NOMO-1 (cell line): Measurements from ENCODE around the gene SHB.

ENCODE experiments used
- DNase-seq, 2 experiments: peaks; one replicate each; lab custom pipeline; 2025; ENCODE audit not compliant: unreplicated experiment in 2 of 2; lab: John Stamatoyannopoulos, UW

Gene SHB

DNA sequence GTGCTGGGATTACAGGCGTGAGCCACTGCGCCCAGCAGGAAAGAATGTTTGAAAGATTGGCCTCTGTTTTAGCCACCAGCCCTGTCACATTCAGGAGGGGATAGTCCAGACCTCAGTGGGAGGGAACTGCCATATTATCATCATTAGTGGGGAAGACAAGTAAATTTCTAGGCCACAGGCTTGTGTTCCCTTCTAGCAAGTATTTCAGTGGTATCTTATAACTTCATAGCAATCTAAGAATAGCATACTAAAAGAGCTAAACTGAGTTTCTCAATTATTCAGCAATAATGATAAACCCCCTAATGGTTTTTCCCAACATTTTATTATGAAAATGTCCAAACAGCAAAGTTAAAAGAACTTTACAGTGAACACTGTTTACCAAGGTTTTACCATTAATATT, 195.1 kb downstream of the SHB start:
- no peak for DNase-seq

DNA sequence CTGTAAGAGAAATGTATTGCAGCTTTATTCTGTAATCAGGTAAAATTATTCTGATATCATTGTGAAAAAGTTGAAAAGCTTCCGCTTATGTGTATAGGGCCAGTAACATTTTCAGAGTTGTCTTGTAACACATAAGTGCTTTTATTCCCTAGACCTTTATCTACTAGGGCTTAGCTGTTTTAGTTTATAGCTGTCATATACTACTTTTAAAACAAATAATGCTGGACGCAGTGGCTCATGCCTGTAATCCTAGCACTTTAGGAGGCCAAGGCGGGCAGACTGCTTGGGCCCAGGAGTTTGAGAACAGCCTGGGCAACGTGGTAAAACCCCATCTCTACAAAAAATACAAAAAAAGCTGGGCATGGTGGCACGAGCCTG, 198.2 kb downstream of the SHB start:
- no peak for DNase-seq

DNA sequence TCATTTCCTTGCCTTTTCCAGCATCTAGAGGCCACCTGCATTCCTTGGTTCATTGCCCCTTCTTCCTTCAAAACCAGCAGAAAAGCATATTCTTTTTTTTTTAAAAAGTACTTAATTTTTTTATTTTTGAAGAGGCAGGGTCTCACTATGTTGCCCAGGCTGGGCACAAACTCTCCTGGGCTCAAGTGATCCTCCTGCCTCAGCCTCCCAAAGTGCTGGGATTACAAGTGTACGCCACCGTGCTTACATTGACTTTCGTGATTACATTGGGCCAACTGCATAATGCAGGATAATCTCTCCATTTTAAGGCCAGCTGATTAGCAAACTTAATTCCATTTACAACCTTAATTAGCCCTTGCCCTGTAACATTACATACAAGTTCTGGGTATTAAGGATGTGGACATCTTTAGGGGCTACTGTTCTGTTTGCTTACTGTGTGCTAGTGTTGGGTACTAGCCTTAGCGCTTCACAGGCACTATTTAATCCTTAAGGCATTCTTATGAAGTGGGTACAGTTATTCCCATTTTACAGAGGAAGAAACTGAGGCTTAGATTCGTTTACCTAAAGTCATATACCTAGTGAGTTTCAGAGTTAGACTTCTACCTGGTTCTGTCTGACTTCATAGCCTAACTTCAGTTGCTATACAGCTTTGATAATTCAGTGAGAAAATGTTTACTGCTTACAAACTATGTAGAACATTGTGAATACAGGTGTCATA, 198.8 kb downstream of the SHB start:
- DNase-seq: no peak
